ENCODE measurements around the gene LRP1B. TPM values are rescaled to one million over a fixed set of nuclear protein-coding genes. Genes with fewer than 3 reads are reported as not detected.

The LRP1B gene
- total and polyA plus RNA-seq, 8 donors: 0.03 to 1.6 (median 0.84) TPM

- Histone ChIP-seq H3K4me1 (no peaks in the 10 kb centered on the region), H3K36me3 (no peaks in the 10 kb centered on the region), H3K9me3 (no peaks in the 10 kb centered on the region), H3K27ac (no peak overlapping the region), H3K4me3 (no peak overlapping the region), H3K27me3 (no peaks in the 10 kb centered on the region)
- intact Hi-C loops (cut with DNase I): no loop called here
- ATAC-seq (no peak), DNase-seq (no peak)
- no peak for TF ChIP-seq CTCF (IDR thresholded peaks at IDR 0.05)
These were observed 1604.2 kb downstream of the LRP1B start for GRCh38 chr2:140526575-140526974.

GRCh38 chr2:140512106-140512505 lies 1618.7 kb downstream of the LRP1B start:
- intact Hi-C loops (cut with DNase I): no loop called here
- DNase-seq (no peak), ATAC-seq (no peak)
- no peak overlapping the region for H3K4me3 ChIP-seq
- TF ChIP-seq CTCF (IDR thresholded peaks at IDR 0.05): no peak
- no peak overlapping the region for H3K27ac ChIP-seq
- H3K9me3 ChIP-seq: no peaks in the 10 kb centered on the region
- no peaks in the 10 kb centered on the region for H3K36me3 ChIP-seq
- H3K4me1 ChIP-seq: no peaks in the 10 kb centered on the region
- H3K27me3 ChIP-seq: no peaks in the 10 kb centered on the region

- H3K4me1 ChIP-seq: no peaks in the 10 kb centered on the region
- H3K9me3 ChIP-seq: no peaks in the 10 kb centered on the region
- H3K4me3 ChIP-seq: no peak overlapping the region
- TF ChIP-seq CTCF (IDR thresholded peaks at IDR 0.05): no peak
- DNase-seq: peak in 1 of 4 donors; percentile 45
- no peak overlapping the region for H3K27ac ChIP-seq
- no peak for ATAC-seq
- no peaks in the 10 kb centered on the region for H3K36me3 ChIP-seq
- intact Hi-C loops (cut with DNase I): no loop called here
- H3K27me3 ChIP-seq: no peaks in the 10 kb centered on the region
These were observed 1621.1 kb downstream of the LRP1B start for GRCh38 chr2:140509765-140510164.

- Histone ChIP-seq H3K9me3 (no peaks in the 10 kb centered on the region), H3K4me1 (no peaks in the 10 kb centered on the region), H3K36me3 (no peaks in the 10 kb centered on the region), H3K27ac (no peak overlapping the region), H3K27me3 (no peaks in the 10 kb centered on the region), H3K4me3 (no peak overlapping the region)
- no peak for TF ChIP-seq CTCF (IDR thresholded peaks at IDR 0.05)
- DNase-seq (no peak), ATAC-seq (no peak)
- intact Hi-C loops (cut with DNase I): no loop called here
These were observed 1622.1 kb downstream of the LRP1B start for GRCh38 chr2:140508756-140509155.

GRCh38 chr2:140506606-140507005 lies 1624.2 kb downstream of the LRP1B start:
- ATAC-seq: no peak
- DNase-seq: no peak
- no peaks in the 10 kb centered on the region for H3K4me1 ChIP-seq
- H3K36me3 ChIP-seq: no peaks in the 10 kb centered on the region
- no peaks in the 10 kb centered on the region for H3K9me3 ChIP-seq
- no peaks in the 10 kb centered on the region for H3K27me3 ChIP-seq
- H3K27ac ChIP-seq: no peak overlapping the region
- no peak overlapping the region for H3K4me3 ChIP-seq
- intact Hi-C loops (cut with DNase I): no loop called here
- no peak for TF ChIP-seq CTCF (IDR thresholded peaks at IDR 0.05)

Measured in left lung (tissue), 10 donors.